ENCODE data around the gene PDE4D.

DNA sequence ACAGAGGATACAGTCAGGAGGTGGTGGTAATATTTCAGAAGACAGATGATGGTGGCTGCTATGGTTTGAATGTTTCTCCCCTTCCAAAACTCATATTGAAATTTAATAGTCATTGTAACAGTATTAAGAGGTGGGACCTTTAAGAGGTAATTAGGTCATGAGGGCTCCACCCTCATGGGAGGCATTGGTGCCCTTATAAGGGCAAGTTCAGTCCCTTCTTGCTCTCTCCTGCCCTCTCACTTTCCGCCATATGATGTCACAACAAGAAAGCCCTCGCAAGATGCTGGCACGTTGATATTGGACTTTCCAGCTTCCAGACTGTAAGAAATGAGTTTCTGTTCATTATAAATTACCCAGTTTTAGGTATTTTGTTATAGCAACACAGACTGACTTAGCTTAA lies 274.9 kb downstream of the PDE4D start:
- TF ChIP-seq POLR2AphosphoS5 (IDR thresholded peaks at IDR 0.05; ENCODE audit: insufficient read depth, low read depth, low read length) (no peak), POLR2A (IDR thresholded peaks at IDR 0.05; ENCODE audit: low read depth, low read length) (no peak)

Measured in endothelial cell of umbilical vein (primary cell).